Measurements from ENCODE around the gene MAF.

MAF gene

GRCh38 chr16:79595231-79595641 is 5.3 kb downstream of the MAF start:
- no peak overlapping the region for H3K4me3 ChIP-seq (ENCODE audit: low read length)
- TF ChIP-seq, protein P1, sequence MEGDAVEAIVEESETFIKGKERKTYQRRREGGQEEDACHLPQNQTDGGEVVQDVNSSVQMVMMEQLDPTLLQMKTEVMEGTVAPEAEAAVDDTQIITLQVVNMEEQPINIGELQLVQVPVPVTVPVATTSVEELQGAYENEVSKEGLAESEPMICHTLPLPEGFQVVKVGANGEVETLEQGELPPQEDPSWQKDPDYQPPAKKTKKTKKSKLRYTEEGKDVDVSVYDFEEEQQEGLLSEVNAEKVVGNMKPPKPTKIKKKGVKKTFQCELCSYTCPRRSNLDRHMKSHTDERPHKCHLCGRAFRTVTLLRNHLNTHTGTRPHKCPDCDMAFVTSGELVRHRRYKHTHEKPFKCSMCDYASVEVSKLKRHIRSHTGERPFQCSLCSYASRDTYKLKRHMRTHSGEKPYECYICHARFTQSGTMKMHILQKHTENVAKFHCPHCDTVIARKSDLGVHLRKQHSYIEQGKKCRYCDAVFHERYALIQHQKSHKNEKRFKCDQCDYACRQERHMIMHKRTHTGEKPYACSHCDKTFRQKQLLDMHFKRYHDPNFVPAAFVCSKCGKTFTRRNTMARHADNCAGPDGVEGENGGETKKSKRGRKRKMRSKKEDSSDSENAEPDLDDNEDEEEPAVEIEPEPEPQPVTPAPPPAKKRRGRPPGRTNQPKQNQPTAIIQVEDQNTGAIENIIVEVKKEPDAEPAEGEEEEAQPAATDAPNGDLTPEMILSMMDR (IDR thresholded peaks at IDR 0.05; ENCODE audit: insufficient read depth, low read depth, low read length, missing control alignments) = no peak
- peak; percentile 19 for DNase-seq (ENCODE audit: low read depth)

DNA sequence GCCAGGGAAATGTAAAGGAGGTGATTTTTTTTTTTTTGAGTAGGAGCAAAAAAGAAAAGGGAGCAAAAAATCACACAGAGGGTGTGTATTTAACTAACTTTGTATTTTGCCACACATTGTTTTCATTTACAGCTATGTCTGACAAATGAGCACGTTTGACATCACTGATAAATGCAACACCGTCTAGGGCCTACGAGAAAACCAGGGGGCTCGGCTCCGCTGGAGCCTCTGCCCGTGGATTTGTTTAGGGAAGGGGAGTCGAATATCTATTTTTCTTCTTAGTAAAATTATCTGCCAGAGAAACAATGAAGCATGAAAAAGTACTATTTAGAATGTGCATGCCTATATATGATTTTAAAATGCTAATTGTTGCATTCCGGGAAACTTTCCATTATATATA is 6.8 kb downstream of the MAF start:
- TF ChIP-seq, protein P1 (IDR thresholded peaks at IDR 0.05; ENCODE audit: insufficient read depth, low read depth, low read length, missing control alignments) = no peak
- DNase-seq (ENCODE audit: low read depth) = no peak
- H3K4me3 ChIP-seq (ENCODE audit: low read length) = no peak overlapping the region

GRCh38 chr16:79593074-79593531 is 7.4 kb downstream of the MAF start:
- no peak overlapping the region for H3K4me3 ChIP-seq (ENCODE audit: low read length)
- TF ChIP-seq, protein P1 (IDR thresholded peaks at IDR 0.05; ENCODE audit: insufficient read depth, low read depth, low read length, missing control alignments) = no peak

DNA sequence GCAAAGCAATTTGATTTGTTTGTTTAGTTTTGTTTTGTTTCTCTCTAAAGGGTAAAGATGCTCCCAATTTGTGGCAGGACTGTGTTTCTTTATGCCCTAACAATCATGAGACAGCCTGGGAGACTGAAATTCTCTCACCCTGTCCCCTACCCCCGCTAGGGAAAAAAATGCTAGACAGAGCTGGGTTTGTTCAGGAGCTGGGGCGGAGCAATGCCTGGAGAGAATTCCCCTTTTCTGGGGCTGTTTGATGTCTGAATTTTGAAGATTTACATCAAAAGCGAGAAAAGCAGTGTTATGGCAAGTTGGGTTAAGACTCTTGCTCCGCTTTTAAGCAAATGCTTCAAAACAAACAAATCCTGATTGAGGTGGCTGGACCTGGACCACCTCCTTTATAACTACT is 8.4 kb downstream of the MAF start:
- DNase-seq (ENCODE audit: low read depth) = no peak
- no peak overlapping the region for H3K4me3 ChIP-seq (ENCODE audit: low read length)
- TF ChIP-seq, protein P1 (IDR thresholded peaks at IDR 0.05; ENCODE audit: insufficient read depth, low read depth, low read length, missing control alignments) = no peak

More at GRCh38 chr16:79593074-79593531, 7.4 kb downstream of the MAF start:
- no peak for DNase-seq (ENCODE audit: low read depth)

GRCh38 chr16:79589601-79590102 is 10.9 kb downstream of the MAF start:
- TF ChIP-seq, protein P1 (IDR thresholded peaks at IDR 0.05; ENCODE audit: insufficient read depth, low read depth, low read length, missing control alignments) = no peak
- no peak for DNase-seq (ENCODE audit: low read depth)
- H3K4me3 ChIP-seq (ENCODE audit: low read length) = no peak overlapping the region

GRCh38 chr16:79587897-79588296 is 12.6 kb downstream of the MAF start:
- TF ChIP-seq, protein P1 (IDR thresholded peaks at IDR 0.05; ENCODE audit: insufficient read depth, low read depth, low read length, missing control alignments) = no peak
- no peak for DNase-seq (ENCODE audit: low read depth)
- H3K4me3 ChIP-seq (ENCODE audit: low read length) = no peak overlapping the region

DNA sequence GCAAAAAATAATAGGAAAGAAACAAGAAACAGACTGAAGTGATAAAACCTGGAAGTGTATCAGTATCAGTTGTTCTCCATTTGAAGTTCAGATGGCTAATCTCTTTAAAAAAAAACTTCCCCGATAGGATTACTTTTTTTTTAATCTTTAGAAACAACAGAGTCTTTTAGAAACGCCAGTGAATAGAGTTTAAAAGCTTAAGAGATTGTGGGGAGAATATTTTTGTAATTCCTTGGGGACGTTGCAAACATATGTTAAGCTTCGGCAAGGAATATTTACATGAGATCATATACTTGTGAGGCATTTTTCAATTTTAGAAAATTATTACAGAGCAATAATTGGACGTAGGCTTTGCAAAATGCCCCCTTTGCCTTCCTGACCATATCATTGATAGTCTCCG is 13.2 kb downstream of the MAF start:
- TF ChIP-seq, protein P1 (IDR thresholded peaks at IDR 0.05; ENCODE audit: insufficient read depth, low read depth, low read length, missing control alignments) = no peak

More for the DNA sequence above, 13.2 kb downstream of the MAF start:
- DNase-seq (ENCODE audit: low read depth) = no peak
- no peak overlapping the region for H3K4me3 ChIP-seq (ENCODE audit: low read length)
